GM18502 (cell line): ENCODE measurements around the gene TCF7L1.

Source experiments
- ATAC-seq: cut with Tn5 transposase; IDR thresholded peaks from one replicate; pipeline ENCODE4 v1.9.1; 2021; ENCODE audit warnings: mild to moderate bottlenecking; ENCODE audit not compliant: unreplicated experiment, poor library complexity

Gene TCF7L1

DNA sequence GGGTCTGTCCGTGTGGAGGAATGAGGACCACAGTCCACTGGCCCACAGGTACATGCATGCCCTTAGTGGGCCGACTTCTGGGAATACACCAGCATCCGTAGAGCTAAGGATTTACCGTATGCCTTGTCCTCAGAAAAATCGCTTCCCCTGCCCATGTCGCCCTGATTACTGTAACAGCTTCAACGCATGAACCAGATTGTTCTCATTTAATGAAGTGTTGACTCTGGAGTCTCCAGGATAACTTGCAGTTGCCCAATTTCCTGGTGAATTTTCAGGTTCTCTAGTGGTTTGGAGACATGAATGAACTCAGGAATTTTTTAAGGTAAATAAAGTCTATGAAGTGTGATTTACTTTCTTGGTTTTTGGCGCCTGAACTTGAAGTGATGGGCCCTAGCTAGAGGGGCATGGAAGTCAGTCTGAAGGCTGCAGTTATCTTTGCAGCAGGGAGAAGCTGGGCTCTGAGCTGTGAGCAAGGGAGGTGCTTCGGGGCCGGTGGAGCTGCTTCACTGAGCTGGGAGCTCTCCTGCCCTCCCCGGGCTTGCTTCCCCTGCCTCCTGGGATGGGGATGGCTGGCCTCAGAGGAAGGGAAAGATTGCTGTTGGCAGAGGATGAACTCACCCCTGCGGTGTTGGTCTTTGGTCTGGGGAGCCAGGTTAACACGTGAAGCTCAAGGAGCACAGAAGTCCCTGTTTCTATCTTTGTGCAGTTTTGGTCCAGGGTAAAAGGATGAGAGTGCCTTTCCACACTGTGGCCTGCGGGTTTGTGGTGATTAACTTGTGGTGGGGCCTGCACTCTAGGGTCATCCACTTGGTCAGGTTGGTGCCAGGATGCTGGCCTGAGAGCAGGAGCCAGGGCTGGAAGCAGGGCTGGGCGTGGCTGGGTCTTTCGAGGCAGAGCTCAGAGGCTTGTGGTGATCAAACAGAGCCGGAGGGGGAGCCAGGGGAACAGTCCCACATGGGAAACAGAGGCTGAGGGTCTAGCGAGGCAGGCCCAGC, 28.1 kb downstream of the TCF7L1 start:
- no peak for ATAC-seq

- ATAC-seq: no peak
These were observed 29.6 kb downstream of the TCF7L1 start for GRCh38 chr2:85162746-85163301.

- no peak for ATAC-seq
These were observed 30.5 kb downstream of the TCF7L1 start for GRCh38 chr2:85163675-85164074.

DNA sequence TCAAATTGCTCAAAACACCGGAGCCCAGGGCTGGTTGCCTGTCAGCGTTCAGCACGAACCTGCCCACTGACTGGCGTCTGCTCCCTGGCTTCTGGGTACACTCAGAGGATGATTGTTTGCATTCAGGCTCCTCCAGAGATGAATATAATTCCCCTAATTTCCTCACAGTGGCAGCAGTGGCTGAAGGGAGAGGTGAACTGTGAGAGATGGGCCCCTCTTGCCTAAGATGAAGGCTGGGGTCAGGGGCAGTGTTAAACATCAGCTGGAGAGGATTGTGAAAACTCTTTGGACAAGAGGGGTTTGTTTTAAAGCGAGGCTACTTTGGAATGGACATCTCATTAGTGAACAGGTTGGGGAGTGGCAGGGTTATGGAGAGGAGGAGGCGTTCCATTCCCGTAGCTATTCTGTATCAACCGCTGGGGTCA, 31.0 kb downstream of the TCF7L1 start:
- ATAC-seq: no peak

DNA sequence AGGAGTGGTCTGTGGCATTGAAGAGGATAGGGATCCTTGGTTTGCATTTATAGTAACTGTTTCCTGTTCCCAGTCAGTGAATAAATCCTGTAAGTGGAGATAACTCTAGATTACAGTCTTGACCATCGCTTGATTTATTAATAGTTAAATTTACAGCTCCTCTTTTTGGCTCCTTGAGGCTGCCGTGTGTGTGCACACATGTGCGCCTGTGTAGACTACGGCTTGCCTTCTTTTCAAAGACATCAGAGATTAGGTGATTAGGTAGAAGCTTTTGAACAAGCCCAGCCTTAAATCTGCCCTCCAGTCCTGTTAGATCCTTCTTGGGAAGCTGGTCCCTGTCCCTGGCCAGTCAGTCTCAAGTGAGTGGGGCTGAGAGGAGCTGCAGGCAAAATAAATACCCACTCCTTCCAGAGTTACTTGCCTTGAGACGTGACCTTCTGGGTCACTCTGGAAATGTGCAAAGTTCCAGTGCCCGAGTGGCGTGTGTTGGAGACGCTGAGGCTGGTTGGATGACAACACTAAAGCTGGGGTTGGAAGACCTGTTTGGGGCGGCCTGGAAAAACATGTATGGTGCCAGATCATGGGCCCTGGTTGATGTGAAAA, 32.0 kb downstream of the TCF7L1 start:
- no peak for ATAC-seq

DNA sequence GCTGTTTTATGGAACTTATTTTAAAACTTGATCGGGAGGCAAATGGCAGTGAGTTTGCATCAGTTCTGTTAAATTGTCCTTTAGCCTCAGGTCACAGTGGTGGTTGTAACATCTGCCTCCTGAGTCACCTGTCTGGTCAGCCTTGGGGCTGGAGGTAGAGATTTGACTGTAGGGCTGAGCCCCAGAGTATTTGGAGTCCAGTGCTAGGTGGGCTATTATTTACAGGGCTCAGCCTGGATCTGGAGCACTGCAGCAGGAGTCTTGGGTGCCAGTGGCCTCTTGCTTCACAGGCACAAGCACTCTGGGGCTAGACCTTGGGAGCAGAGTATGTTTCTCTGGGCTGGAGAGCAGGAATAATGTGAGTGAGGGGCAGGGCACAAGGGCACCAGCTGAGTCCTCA, 32.8 kb downstream of the TCF7L1 start:
- ATAC-seq: no peak

- no peak for ATAC-seq
These were observed 34.3 kb downstream of the TCF7L1 start for GRCh38 chr2:85167479-85167878.

GRCh38 chr2:85168942-85169341, 35.8 kb downstream of the TCF7L1 start:
- no peak for ATAC-seq

DNA sequence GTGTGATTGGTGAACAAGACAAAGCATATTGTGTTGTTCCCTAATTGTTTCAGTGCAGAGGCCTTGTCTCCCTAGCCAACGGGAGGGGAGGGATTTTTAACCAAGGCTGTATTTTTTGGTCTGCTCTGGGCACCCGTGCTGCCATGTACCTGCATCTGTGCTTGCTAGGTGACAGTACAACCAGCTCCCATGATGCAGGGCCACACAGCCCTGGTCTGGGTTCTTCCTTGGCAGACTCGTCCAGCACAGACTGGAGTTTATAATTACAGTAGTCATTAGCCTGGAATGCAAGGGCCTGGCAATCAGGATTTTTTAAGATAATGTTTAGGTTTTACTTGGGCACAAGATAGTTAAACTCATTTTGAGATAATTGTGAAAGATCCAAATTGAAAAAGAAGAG, 36.4 kb downstream of the TCF7L1 start:
- no peak for ATAC-seq

DNA sequence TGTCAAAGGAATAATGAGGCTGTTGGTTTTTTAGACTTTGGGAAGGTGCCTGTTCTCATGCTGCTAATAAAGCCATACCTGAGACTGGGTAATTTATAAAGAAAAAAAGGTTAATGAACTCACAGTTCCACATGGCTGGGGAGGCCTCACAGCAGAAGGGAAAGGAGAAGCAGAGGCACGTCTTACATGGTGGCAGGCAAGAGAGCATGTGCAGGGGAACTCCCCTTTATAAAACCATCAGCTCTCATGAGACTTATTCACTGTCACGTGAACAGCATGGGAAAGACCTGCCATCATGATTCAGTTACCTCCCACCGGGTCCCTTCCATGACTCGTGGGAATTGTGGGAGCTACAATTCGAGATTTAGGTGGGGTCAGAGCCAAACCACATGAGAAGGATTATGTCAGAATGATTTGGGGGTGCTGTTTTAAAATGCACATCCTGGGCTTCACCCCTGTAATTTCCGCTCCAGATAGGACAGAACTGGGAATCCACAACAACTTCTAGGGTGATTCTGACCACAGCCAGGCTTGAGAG, 37.8 kb downstream of the TCF7L1 start:
- ATAC-seq: no peak

DNA sequence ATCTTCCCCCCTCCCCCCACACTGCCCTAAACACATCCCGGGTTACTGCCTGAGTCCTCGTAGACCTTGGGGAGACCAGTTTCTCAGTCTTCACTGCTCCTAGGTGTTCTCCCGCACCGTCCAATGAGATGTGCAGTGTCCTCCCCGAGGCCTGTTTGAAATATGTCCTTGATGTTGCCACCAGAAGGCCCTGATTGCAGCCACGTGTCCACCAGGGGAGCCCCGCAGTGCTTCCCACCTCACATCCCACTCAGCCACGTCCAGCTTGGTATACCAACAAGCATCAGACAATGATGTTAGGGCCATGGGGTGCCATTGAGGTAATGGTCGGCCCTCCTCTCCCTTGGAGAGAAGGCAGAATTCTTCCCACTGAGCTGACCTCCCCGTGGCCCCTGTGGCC, 38.7 kb downstream of the TCF7L1 start:
- no peak for ATAC-seq

GRCh38 chr2:85173909-85174308, 40.7 kb downstream of the TCF7L1 start:
- ATAC-seq: no peak

DNA sequence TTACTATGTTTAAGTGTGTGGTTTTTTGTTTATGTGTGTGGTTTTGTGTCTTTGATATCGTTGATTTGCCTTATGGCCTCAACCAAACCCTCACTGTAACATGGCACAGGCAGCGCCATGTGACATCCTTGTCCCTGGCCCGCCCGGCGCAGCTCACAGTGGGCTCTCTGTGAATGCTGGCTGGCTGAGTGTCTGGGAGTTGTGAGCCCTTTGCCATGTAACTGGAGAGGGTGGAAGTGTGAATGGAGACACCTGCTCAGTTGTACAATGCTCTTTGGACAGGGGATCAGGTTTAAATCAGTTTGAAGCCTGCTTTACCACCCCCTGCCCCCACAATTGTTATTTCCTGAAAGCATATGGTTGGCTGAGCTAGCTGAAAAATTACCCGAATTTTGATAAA, 41.8 kb downstream of the TCF7L1 start:
- ATAC-seq: no peak

DNA sequence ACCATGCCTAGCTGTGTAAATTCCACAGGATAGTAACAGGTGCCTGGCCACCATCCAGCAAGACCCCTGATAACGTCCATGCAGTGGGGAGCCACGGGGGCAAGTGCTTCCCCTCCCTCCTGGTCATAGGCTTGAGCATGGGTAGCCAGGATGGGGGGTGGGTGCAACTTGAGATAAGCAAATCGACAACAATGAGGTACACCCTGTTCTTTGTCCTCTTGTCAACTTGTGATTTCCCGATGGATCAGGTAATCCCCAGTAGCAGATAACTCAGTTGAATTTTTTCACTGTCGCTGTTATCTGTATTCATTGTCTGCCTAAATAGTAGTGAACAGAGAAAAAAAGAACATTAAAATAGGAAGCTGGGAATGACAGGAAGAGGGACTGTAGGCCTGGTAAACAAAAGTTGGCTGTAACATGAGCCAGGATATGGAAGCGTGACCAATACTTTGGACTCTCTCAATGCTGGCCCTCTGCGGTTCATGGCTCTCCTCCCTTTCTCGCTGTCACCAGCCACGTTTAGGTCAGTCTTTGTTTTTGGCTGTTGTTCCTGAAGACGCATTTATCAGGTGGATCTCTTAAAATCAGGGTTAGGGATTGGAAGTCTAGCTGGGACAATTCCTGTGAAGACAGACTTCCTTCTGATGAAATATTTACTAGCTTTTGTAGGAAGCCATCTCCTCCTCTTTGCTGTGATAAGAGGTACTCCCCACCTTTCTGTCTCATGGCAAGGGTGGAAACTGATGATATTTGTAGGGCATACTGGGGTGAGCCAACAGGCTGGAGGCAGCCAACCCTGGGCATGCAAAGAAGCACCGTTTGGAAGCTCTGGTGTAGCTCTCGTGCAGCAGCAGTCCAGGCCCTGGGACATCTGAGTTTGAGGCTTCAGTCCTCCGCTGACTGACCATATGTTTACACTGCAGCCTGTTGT, 42.4 kb downstream of the TCF7L1 start:
- no peak for ATAC-seq

DNA sequence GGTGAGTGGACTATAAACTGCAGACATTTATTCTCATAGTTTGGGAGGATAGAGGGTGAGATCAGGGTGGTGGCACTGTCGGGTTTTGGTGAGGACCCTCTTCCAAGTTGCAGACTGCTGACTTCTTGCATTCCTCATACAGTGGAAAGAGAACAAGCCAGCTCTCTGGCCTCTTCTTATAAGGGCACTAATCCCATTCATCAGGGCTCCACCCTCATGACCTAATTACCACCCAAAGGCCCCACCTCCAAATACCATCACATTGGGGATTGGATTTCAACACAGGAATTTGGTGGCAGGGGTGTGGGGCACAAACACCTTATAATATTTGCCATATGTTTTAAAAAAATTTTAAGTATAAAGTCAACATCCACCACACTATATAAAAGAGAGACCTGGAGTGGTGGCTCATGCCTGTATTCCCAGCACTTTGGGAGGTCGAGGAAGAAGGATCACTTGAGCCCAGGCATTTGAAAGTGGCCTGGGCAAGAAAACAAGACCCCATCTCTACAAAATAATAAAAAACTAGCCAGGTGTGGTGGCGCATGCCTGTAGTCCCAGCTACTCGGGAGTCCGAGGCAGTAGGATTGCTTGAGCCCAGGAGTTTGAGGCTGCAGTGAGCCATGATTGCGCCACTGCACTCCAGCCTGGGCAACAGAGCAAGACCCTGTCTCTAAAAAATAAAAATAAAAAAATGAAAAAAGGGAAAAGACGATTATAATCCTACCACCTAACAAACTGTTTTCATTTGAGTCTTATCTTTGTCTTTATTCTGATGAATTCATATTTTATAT, 44.0 kb downstream of the TCF7L1 start:
- ATAC-seq: no peak

GRCh38 chr2:85178154-85178553, 45.0 kb downstream of the TCF7L1 start:
- no peak for ATAC-seq

DNA sequence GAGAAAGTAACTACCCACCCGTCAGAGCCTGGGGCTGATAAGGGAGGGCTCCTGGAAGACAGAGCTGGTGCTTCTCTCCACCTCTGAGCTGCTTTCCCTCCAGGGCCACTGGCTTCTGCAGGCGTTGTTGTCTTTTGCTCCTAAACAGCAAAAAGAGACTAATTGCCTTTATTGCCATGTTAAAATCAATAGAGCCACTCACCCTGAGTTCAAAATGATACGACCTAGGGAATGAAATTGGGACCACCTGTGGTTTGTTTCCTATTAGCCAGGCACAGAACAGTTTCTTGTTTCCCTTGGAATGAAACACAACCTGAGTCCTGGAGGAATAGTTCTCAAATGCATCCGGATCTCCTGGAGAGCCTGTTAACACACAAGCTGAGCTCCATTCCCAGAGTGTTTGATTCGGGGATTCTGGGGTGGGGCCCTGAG, 45.8 kb downstream of the TCF7L1 start:
- ATAC-seq: no peak

DNA sequence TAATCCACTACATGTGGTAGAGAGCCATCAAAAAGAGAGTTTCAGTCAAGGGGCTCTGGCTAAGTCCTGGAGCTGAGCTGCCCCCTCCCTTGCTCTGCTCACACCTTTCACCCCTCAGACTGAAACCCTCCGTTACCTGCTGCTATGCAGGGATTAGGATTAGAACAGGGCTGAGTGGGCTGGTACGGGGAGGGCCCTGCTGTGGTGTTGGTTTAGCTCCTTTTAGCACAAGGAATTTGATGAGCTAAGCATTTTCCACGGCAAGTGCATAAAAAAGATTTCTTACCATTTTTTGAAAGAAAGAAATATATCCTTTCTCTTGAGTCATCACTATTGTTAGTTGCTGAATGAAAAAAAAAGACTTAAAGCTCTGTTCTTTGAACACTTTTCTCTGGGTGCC, 46.3 kb downstream of the TCF7L1 start:
- ATAC-seq: no peak
